ENCODE data around the gene WDFY3. TPM values are rescaled to one million over a fixed set of nuclear protein-coding genes. Genes with fewer than 3 reads are reported as not detected.

WDFY3 gene
- total and polyA plus RNA-seq, 8 donors = 5.3 to 53.0 (median 29.6) TPM

DNA sequence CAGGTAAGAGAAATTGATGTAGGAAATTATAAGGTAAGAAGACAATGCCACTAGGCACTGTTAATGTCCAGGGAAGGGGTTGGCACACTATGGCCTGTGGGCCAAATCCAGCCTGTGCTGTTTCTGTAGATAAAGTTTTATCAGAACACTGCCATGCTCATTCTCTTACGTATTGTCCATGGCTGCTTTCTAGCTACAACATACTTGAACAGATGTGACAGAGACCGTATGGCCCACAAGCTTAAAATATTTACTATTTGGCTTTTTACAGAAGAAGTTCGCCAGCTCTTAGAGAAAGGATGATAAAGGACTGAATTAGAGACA, 215.6 kb downstream of the WDFY3 start:
- TF ChIP-seq, protein P1, sequence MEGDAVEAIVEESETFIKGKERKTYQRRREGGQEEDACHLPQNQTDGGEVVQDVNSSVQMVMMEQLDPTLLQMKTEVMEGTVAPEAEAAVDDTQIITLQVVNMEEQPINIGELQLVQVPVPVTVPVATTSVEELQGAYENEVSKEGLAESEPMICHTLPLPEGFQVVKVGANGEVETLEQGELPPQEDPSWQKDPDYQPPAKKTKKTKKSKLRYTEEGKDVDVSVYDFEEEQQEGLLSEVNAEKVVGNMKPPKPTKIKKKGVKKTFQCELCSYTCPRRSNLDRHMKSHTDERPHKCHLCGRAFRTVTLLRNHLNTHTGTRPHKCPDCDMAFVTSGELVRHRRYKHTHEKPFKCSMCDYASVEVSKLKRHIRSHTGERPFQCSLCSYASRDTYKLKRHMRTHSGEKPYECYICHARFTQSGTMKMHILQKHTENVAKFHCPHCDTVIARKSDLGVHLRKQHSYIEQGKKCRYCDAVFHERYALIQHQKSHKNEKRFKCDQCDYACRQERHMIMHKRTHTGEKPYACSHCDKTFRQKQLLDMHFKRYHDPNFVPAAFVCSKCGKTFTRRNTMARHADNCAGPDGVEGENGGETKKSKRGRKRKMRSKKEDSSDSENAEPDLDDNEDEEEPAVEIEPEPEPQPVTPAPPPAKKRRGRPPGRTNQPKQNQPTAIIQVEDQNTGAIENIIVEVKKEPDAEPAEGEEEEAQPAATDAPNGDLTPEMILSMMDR (IDR thresholded peaks at IDR 0.05) = no peak
- H3K27ac ChIP-seq = no peak overlapping the region
- DNase-seq = no peak
- no peak for ATAC-seq
- H3K36me3 ChIP-seq = peaks cover 3 to 37% (median 9%) of the 10 kb centered on the region in 3 donors
- no peak overlapping the region for H3K4me3 ChIP-seq
- WGBS, 2 donors = 79 to 87% methylated on average over 3 of the region's 3 CpGs
- H3K9me3 ChIP-seq = no peaks in the 10 kb centered on the region
- H3K4me1 ChIP-seq = no peaks in the 10 kb centered on the region
- no peak for FAIRE-seq
- intact Hi-C loops (cut with DNase I) = loop anchor here in 1 of 3 donors (10.0 kb wide), 1 partner anchor 214 kb away; the partner anchor contains the start of gene WDFY3
- no peaks in the 10 kb centered on the region for H3K27me3 ChIP-seq

- H3K4me1 ChIP-seq = no peaks in the 10 kb centered on the region
- peak; percentile 89 for FAIRE-seq
- DNase-seq = no peak
- H3K9me3 ChIP-seq = no peaks in the 10 kb centered on the region
- no peak overlapping the region for H3K4me3 ChIP-seq
- WGBS, 2 donors = 5 to 6% methylated on average over 1 of the region's 1 CpG
- intact Hi-C loops (cut with DNase I) = loop anchor here in 1 of 3 donors (10.0 kb wide), 1 partner anchor 214 kb away; the partner anchor contains the start of gene WDFY3
- H3K27me3 ChIP-seq = no peaks in the 10 kb centered on the region
- no peak overlapping the region for H3K27ac ChIP-seq
- ATAC-seq = peak in 3 of 4 donors; percentile 79 to 87 (median 86)
- TF ChIP-seq, protein P1 (IDR thresholded peaks at IDR 0.05) = peak; percentile 9 to 60 (median 43)
- peaks cover 3 to 34% (median 9%) of the 10 kb centered on the region in 3 donors for H3K36me3 ChIP-seq
Observed at GRCh38 chr4:84750260-84750959, 216.1 kb downstream of the WDFY3 start.

DNA sequence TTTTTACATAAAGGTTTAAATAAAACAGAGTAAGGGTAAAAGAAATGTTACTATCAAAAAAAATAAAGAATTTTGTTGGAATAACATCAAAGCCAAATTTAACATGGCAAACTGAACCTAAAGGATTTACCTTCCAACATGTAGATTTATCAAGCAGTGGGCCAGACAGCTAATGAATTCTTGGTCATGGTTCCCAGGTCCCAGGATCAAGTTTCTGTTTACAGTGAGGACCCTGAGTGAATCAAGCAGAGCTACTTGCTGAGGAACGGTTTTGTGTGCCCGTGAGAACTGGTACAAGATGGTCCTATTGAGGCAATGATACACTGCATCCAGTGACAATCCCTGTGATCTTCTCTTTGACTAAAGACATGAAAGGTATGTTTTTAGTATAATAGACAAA, 226.4 kb downstream of the WDFY3 start:
- no peaks in the 10 kb centered on the region for H3K4me1 ChIP-seq
- DNase-seq (no peak), ATAC-seq (no peak), FAIRE-seq (no peak)
- TF ChIP-seq, protein P1 (IDR thresholded peaks at IDR 0.05) = no peak
- 96 to 98% methylated on average over 2 of the region's 2 CpGs for WGBS, 2 donors
- intact Hi-C loops (cut with DNase I) = no loop called here
- H3K9me3 ChIP-seq = no peaks in the 10 kb centered on the region
- H3K27ac ChIP-seq = no peak overlapping the region
- H3K4me3 ChIP-seq = no peak overlapping the region
- H3K36me3 ChIP-seq = peaks cover 0 to 45% (median 20%) of the 10 kb centered on the region in 3 donors
- no peaks in the 10 kb centered on the region for H3K27me3 ChIP-seq

DNA sequence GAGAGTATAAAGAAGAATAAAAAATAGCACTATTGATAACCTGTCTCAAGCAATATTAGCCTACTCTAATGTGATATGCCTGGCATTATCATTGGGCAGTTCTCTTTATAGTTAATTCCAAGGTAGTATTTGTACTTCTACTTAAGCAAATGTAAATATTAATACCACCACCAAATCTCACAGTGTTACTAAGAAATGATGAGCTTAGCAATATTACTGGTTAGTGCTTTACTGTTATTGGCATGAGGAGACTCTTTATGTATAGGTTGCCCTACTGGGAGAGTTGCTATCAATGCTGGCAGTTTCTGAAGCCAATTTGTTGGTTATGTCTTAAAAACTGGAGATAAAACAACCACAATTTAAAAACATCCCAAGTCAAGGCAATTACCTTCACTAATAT, 227.9 kb downstream of the WDFY3 start:
- FAIRE-seq = no peak
- peaks cover 0 to 48% (median 20%) of the 10 kb centered on the region in 3 donors for H3K36me3 ChIP-seq

More for the DNA sequence above, 227.9 kb downstream of the WDFY3 start:
- no peak for DNase-seq
- no peak overlapping the region for H3K4me3 ChIP-seq
- no peaks in the 10 kb centered on the region for H3K9me3 ChIP-seq
- H3K4me1 ChIP-seq = no peaks in the 10 kb centered on the region
- intact Hi-C loops (cut with DNase I) = no loop called here
- TF ChIP-seq, protein P1 (IDR thresholded peaks at IDR 0.05) = no peak
- H3K27ac ChIP-seq = no peak overlapping the region
- no peaks in the 10 kb centered on the region for H3K27me3 ChIP-seq
- ATAC-seq = no peak
